D721Med (cell line): Measurements from ENCODE around the gene LTBP1.

ENCODE experiments used
- DNase-seq: peaks from one replicate; pipeline ENCODE4 v3.0.0; 2011; ENCODE audit warnings: low spot score; ENCODE audit not compliant: insufficient read length
- FAIRE-seq: peaks from 2 replicates; lab custom pipeline; 2011; peaks lifted over from hg19 to GRCh38; lab: Jason Lieb, UNC
- CTCF ChIP-seq: IDR thresholded peaks from 2 replicates; pipeline ENCODE4 v1.5.1; 2012; ENCODE audit warnings: mild to moderate bottlenecking, control low read depth; ENCODE audit not compliant: insufficient read depth; ENCODE audit errors: missing control alignments

The LTBP1 gene

DNA sequence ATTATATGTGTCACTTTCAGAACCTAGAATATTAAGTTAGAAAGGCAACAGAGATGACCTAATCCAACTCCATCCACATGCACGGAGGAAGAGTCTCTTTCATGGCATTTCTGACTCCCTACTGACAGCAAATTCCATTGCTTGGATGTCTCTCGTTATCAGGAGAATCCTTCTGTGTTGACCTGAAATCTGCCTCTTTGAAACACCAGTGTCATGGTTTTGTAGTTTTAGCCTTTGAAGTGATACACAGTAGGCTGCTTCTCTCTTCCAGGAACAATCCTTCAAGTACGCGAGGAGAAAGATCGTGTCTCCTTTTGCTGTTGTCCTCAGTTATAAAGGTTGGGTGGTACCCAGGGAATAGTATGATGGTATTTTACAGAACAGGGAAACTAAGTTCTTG is 327.8 kb downstream of the LTBP1 start:
- no peak for DNase-seq
- TF ChIP-seq CTCF, result no peak
- no peak for FAIRE-seq

- no peak for DNase-seq
- FAIRE-seq, result no peak
- no peak for TF ChIP-seq CTCF
Measured at GRCh38 chr2:33275689-33276444, 329.1 kb downstream of the LTBP1 start.

DNA sequence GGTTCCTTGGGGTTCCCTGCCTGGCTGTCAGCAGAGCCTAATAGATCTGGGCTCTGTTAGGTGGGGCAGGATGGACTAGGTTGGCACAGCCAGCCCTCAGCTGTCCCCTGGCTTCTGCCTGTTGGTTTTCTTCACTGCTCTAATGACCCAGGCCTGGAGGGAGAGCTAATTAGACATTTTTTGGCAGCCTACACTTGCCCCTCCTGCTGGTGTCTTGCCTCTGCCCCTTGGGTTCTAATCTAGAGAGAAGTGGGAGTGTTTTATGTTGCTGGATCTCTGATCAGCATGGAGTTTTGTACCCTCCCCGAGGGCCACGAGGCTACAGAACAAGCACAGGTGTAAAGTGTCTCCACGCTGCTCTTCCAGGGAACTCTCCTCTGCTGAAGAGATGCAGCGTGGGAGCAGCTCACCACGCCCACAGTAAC is 330.3 kb downstream of the LTBP1 start:
- FAIRE-seq, result no peak
- no peak for DNase-seq
- no peak for TF ChIP-seq CTCF

DNA sequence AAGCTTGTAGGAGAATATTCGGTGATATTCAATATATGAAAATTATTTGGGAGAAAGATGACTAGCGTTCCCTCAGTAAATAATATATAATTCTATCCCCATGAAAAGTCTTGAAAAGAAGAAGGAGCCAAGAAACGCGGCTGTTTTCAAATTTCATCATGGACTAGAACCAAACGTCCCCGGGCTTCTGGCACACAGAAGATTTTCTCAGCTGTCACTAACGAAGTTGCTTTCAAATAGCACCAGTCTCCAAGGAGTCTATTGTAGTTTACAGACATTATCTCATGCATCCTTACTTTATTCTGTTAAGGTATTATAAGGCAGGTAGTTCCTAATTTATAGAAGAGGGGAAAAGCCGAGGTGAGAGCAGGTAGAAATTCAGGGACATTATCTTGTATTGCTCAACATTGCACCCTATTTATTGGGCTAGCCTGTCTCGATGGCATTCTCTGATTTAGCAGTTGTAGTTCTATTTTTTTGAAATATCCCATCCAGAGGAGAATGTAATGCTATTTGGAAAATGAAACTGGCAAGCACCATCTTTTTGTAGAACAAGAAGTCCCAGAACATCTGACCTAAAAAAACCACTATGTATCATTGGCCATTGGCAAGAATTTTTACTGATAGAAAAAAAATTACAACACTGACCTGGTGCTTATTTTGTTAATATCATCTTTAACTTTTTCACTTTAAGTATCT is 331.6 kb downstream of the LTBP1 start:
- DNase-seq (no peak), FAIRE-seq (no peak)
- no peak for TF ChIP-seq CTCF

DNA sequence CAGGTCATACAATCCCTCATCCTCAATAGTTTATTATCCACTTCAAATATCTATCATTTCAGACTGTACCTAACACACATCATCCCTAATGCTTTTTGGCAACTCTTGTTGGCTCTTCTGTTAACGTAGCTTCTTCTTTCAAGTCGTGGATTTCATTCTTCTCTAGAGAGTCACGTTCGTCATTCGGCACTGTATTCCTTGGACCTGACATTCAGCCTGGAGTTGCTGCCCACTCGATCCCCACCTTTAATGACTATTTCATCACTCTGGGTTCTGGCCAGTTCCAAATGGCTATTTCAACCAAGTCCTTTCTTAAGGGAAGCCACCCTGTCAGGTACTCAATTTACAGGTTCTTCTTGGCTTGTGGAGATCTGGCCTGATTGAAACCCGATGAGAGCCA is 337.5 kb downstream of the LTBP1 start:
- TF ChIP-seq CTCF, result no peak
- DNase-seq, result no peak
- no peak for FAIRE-seq

DNA sequence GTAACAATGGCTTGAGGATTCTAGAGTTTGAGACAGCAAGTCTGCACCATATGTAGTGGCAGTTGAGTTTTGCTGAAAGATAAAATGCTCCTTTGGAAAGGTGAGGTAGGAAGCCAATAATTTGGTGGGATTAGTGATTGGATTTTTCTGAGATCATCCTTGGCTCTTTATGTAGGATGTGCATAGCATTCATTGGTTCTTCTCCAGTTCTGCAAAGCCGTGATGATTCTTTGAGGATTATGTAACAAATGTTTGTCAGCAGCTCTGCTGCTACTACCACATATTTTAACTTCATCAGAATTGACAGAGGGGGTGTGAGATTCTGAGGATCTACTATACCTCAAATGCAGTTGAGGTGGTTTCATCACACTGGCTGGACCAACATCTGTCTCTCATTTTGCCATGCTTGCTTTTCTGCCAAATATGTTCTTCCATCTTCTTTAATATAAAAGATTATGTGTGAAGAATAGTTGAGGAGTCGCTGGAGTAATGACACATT is 340.8 kb downstream of the LTBP1 start:
- FAIRE-seq, result no peak
- no peak for TF ChIP-seq CTCF
- no peak for DNase-seq

DNA sequence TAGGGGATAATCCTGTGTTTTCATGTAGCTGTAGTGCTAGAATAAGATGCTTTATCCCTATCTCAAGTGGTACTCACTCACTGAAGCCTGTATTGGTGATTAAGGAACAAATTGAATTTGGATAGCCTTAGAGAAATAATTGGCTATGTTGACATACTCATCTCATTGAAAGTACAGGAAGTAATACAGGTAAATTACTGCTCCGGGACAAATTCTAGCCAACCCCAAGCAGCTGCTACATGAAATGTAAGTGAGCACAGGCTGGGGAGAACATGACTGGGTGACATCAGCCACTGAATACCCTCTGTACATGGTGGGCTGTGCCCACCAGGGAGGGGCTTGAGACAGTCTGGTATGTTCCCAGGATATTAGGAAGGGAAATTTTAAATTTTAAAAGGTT is 341.3 kb downstream of the LTBP1 start:
- no peak for TF ChIP-seq CTCF
- FAIRE-seq, result no peak
- DNase-seq, result no peak
